ENCODE data around the gene CPSF3. TPM values are rescaled to one million over a fixed set of nuclear protein-coding genes. Genes with fewer than 3 reads are reported as not detected.

Gene CPSF3
- total and polyA plus RNA-seq, 2 donors from 2014 or later = 27.3 to 27.5 TPM

DNA sequence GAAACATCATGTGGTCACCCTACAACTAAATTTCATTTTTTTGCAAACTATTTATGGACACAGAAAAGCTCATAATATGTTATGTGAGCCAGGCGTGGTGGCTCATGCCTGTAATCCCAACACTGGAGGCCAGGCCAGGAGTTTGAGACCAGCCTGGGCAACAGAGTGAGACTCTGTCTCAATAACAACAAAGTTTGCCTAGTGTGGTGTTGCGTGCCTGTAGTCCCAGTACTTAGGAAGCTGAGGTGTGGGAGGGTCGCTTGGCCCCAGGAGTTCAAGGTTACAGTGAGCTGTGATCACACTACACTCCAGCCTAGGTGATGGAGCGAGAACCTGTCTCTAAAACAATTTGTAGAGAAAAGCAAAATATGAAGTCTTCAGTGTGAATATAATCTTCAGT, 56.7 kb downstream of the CPSF3 start:
- DNase-seq (no peak), FAIRE-seq (no peak)
- intact Hi-C loops (cut with DNase I) = no loop called here
- Histone ChIP-seq H3K9me3 (ENCODE audit: control insufficient read depth in 2 of 3, insufficient read depth in 1 of 3, low read length in 3 of 3) (no peaks in the 10 kb centered on the region), H3K27me3 (ENCODE audit: control insufficient read depth, insufficient read depth, low read length) (no peaks in the 10 kb centered on the region), H3K4me3 (ENCODE audit: low read length in 3 of 3) (no peak overlapping the region), H3K9ac (ENCODE audit: low read length in 3 of 3) (no peak overlapping the region), H3K4me1 (ENCODE audit: control insufficient read depth in 2 of 3, insufficient read depth in 2 of 3, low read depth in 1 of 3, low read length in 3 of 3) (no peaks in the 10 kb centered on the region), H3K27ac (ENCODE audit: low read depth in 2 of 2, low read length in 2 of 2) (no peak overlapping the region), H3K36me3 (ENCODE audit: control insufficient read depth in 2 of 3, insufficient read depth in 3 of 3, low read length in 3 of 3) (peaks cover 10 to 58% (median 33%) of the 10 kb centered on the region in 3 donors)
- TF ChIP-seq, protein P1, sequence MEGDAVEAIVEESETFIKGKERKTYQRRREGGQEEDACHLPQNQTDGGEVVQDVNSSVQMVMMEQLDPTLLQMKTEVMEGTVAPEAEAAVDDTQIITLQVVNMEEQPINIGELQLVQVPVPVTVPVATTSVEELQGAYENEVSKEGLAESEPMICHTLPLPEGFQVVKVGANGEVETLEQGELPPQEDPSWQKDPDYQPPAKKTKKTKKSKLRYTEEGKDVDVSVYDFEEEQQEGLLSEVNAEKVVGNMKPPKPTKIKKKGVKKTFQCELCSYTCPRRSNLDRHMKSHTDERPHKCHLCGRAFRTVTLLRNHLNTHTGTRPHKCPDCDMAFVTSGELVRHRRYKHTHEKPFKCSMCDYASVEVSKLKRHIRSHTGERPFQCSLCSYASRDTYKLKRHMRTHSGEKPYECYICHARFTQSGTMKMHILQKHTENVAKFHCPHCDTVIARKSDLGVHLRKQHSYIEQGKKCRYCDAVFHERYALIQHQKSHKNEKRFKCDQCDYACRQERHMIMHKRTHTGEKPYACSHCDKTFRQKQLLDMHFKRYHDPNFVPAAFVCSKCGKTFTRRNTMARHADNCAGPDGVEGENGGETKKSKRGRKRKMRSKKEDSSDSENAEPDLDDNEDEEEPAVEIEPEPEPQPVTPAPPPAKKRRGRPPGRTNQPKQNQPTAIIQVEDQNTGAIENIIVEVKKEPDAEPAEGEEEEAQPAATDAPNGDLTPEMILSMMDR (IDR thresholded peaks at IDR 0.05; ENCODE audit: borderline replicate concordance, extremely low read depth, insufficient read depth) = no peak

DNA sequence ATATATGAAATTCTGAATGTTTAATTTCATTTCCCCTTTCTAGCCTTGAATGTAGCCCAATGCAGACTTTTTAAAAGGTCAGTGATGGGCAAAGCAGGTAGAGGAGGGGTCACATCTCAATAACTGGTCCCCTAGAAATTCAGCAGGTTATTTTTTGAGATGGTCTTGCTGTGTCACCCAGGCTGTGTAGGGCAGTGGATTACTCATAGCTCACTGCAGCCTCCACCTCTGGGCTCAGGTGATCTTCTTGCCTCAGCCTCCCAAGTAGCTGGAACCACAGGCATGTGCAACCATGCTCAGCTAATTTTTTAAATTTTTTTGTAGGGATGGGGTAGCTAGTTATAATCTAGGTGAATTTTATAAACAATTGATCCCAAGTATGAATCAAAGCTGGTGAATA, 59.7 kb downstream of the CPSF3 start:
- no peak overlapping the region for H3K27ac ChIP-seq (ENCODE audit: low read depth in 2 of 2, low read length in 2 of 2)
- no peaks in the 10 kb centered on the region for H3K4me1 ChIP-seq (ENCODE audit: control insufficient read depth in 2 of 3, insufficient read depth in 2 of 3, low read depth in 1 of 3, low read length in 3 of 3)
- intact Hi-C loops (cut with DNase I) = no loop called here
- H3K9ac ChIP-seq (ENCODE audit: low read length in 3 of 3) = no peak overlapping the region
- H3K27me3 ChIP-seq (ENCODE audit: control insufficient read depth, insufficient read depth, low read length) = no peaks in the 10 kb centered on the region
- H3K9me3 ChIP-seq (ENCODE audit: control insufficient read depth in 2 of 3, insufficient read depth in 1 of 3, low read length in 3 of 3) = no peaks in the 10 kb centered on the region
- TF ChIP-seq, protein P1 (IDR thresholded peaks at IDR 0.05; ENCODE audit: borderline replicate concordance, extremely low read depth, insufficient read depth) = no peak
- H3K4me3 ChIP-seq (ENCODE audit: low read length in 3 of 3) = no peak overlapping the region
- no peak for FAIRE-seq
- H3K36me3 ChIP-seq (ENCODE audit: control insufficient read depth in 2 of 3, insufficient read depth in 3 of 3, low read length in 3 of 3) = peaks cover 14 to 82% (median 46%) of the 10 kb centered on the region in 3 donors
- DNase-seq = no peak

DNA sequence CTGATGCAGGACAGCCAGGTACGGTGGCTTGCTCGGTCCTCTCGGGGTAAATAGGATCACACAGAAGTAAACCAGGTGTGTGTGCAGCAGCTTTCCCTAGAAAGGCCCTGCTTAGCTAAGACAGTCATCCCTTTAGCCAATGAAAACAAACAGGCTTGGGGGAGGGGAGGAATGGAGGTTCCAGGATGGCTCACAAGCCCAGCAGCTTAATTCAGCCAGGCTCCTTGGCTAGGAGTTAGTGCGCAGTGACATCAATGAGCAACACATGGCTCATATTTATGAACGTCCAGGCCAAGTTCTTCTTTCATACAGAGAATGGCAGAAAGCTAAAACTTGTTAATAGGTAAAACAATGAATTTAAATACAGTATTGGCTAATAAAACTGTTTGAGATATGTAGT, 61.1 kb downstream of the CPSF3 start:
- Histone ChIP-seq H3K4me3 (ENCODE audit: low read length in 3 of 3) (no peak overlapping the region), H3K9me3 (ENCODE audit: control insufficient read depth in 2 of 3, insufficient read depth in 1 of 3, low read length in 3 of 3) (no peaks in the 10 kb centered on the region), H3K27ac (ENCODE audit: low read depth in 2 of 2, low read length in 2 of 2) (no peak overlapping the region), H3K27me3 (ENCODE audit: control insufficient read depth, insufficient read depth, low read length) (no peaks in the 10 kb centered on the region), H3K9ac (ENCODE audit: low read length in 3 of 3) (no peak overlapping the region), H3K36me3 (ENCODE audit: control insufficient read depth in 2 of 3, insufficient read depth in 3 of 3, low read length in 3 of 3) (peaks cover 14 to 85% (median 48%) of the 10 kb centered on the region in 3 donors), H3K4me1 (ENCODE audit: control insufficient read depth in 2 of 3, insufficient read depth in 2 of 3, low read depth in 1 of 3, low read length in 3 of 3) (no peaks in the 10 kb centered on the region)
- intact Hi-C loops (cut with DNase I) = no loop called here
- TF ChIP-seq, protein P1 (IDR thresholded peaks at IDR 0.05; ENCODE audit: borderline replicate concordance, extremely low read depth, insufficient read depth) = no peak
- DNase-seq = no peak
- no peak for FAIRE-seq
